NCI-H510A treated with DMSO at 0.1 percent for 48 hours (cell line): ENCODE measurements around the gene VPS13C.

ENCODE experiments used
- DNase-seq: peaks from one replicate; lab custom pipeline; 2025; lab: John Stamatoyannopoulos, UW

The VPS13C gene

GRCh38 chr15:61853195-61853594, 207.1 kb downstream of the VPS13C start:
- no peak for DNase-seq

GRCh38 chr15:61851955-61852354, 208.3 kb downstream of the VPS13C start:
- DNase-seq: no peak

GRCh38 chr15:61849447-61849846, 210.8 kb downstream of the VPS13C start:
- DNase-seq: no peak

GRCh38 chr15:61841466-61841865, 218.8 kb downstream of the VPS13C start:
- no peak for DNase-seq

- no peak for DNase-seq
Measured at GRCh38 chr15:61840090-61840489, 220.2 kb downstream of the VPS13C start.

- DNase-seq: no peak
Measured at GRCh38 chr15:61839546-61839945, 220.7 kb downstream of the VPS13C start.

GRCh38 chr15:61835496-61836106, 224.6 kb downstream of the VPS13C start:
- DNase-seq: peak; percentile 64

- no peak for DNase-seq
Measured at GRCh38 chr15:61835029-61835428, 225.2 kb downstream of the VPS13C start.

- peak; percentile 58 for DNase-seq
Measured at GRCh38 chr15:61834076-61834697, 226.1 kb downstream of the VPS13C start.

- DNase-seq: no peak
Measured at GRCh38 chr15:61832223-61832622, 228.0 kb downstream of the VPS13C start.

- peak; percentile 72 for DNase-seq
Measured at GRCh38 chr15:61831505-61831921, 228.7 kb downstream of the VPS13C start.

- peak; percentile 1 for DNase-seq
Measured at GRCh38 chr15:61830536-61831330, 229.5 kb downstream of the VPS13C start.

- DNase-seq: no peak
Measured at GRCh38 chr15:61829514-61829889, 230.7 kb downstream of the VPS13C start.

- no peak for DNase-seq
Measured at GRCh38 chr15:61828860-61829513, 231.3 kb downstream of the VPS13C start.

- DNase-seq: no peak
Measured at GRCh38 chr15:61828008-61828407, 232.2 kb downstream of the VPS13C start.

GRCh38 chr15:61827131-61827530, 233.1 kb downstream of the VPS13C start:
- DNase-seq: no peak

GRCh38 chr15:61824291-61824690, 236.0 kb downstream of the VPS13C start:
- DNase-seq: no peak

GRCh38 chr15:61822511-61822910, 237.7 kb downstream of the VPS13C start:
- no peak for DNase-seq

- DNase-seq: no peak
Measured at GRCh38 chr15:61820951-61821350, 239.3 kb downstream of the VPS13C start.

- no peak for DNase-seq
Measured at GRCh38 chr15:61820212-61820611, 240.0 kb downstream of the VPS13C start.

- no peak for DNase-seq
Measured at GRCh38 chr15:61819386-61819785, 240.9 kb downstream of the VPS13C start.

- no peak for DNase-seq
Measured at GRCh38 chr15:61818801-61819200, 241.4 kb downstream of the VPS13C start.

- DNase-seq: no peak
Measured at GRCh38 chr15:61816856-61817255, 243.4 kb downstream of the VPS13C start.
